ENCODE data around the gene PRUNE2.

- no peak for TF ChIP-seq CTCF (IDR thresholded peaks at IDR 0.05; ENCODE audit: insufficient read depth, low read depth, low read length)
- no peak for TF ChIP-seq EZH2 (IDR thresholded peaks at IDR 0.05; ENCODE audit: insufficient read depth, low read length)
These were observed 202.6 kb downstream of the PRUNE2 start for GRCh38 chr9:76703270-76703669.
